DND-41 (cell line): Measurements from ENCODE around the gene LSM3.

Experiments
- ATAC-seq: fragments of 200-7000 bp; cut with Tn5 transposase; 3 replicates; pipeline ENCODE4 v1.9.1; 2021; ENCODE audit warnings: low read depth; ENCODE audit not compliant: insufficient read depth
- DNase-seq: peaks from one replicate; pipeline ENCODE4 v3.0.0-alpha.2; 2020
- H2AFZ ChIP-seq: 2 replicates; pipeline ENCODE4 v1.6.0; 2012; ENCODE audit warnings: low read depth, low read length
- H3K27ac ChIP-seq: 2 replicates; pipeline ENCODE4 v1.5.1; 2012; ENCODE audit warnings: low read length, inconsistent platforms
- H3K27me3 ChIP-seq: fragments of 200-600 bp; sonication (generic); 2 replicates; pipeline ENCODE4 v1.6.0; 2012; ENCODE audit warnings: low read length, mild to moderate bottlenecking, inconsistent platforms; ENCODE audit not compliant: insufficient read depth, poor library complexity
- H3K36me3 ChIP-seq: 2 replicates; pipeline ENCODE4 v1.5.1; 2012; ENCODE audit warnings: low read length, inconsistent platforms; ENCODE audit not compliant: insufficient read depth
- H3K4me1 ChIP-seq: 2 replicates; pipeline ENCODE4 v1.5.1; 2012; ENCODE audit warnings: mild to moderate bottlenecking, low read length; ENCODE audit not compliant: insufficient read depth
- H3K4me2 ChIP-seq: 2 replicates; pipeline ENCODE4 v1.6.0; 2012; ENCODE audit warnings: mild to moderate bottlenecking, moderate library complexity, low read length, inconsistent platforms; ENCODE audit not compliant: insufficient read depth
- H3K4me3 ChIP-seq, 2 experiments: fragments of 200-600 bp in 1 of 2; shearing (Covaris generic) in 1 of 2; 2 replicates each; pipeline ENCODE4 v1.5.1; 2012 to 2016; ENCODE audit warnings: inconsistent platforms in 2 of 2, low read length in 2 of 2, mild to moderate bottlenecking in 2 of 2, low read depth in 1 of 2, moderate library complexity in 1 of 2
- H3K79me2 ChIP-seq: 2 replicates; pipeline ENCODE4 v1.6.0; 2012; ENCODE audit warnings: low read length, inconsistent platforms; ENCODE audit not compliant: insufficient read depth
- H3K9ac ChIP-seq: 2 replicates; pipeline ENCODE4 v1.6.0; 2012; ENCODE audit warnings: low read depth, mild to moderate bottlenecking, inconsistent platforms, low read length, moderate library complexity
- H3K9me3 ChIP-seq: 2 replicates; pipeline ENCODE4 v1.5.1; 2012; ENCODE audit warnings: low read length, moderate library complexity, mild to moderate bottlenecking, inconsistent platforms; ENCODE audit not compliant: insufficient read depth, severe bottlenecking
- H4K20me1 ChIP-seq: 2 replicates; pipeline ENCODE4 v1.6.0; 2012; ENCODE audit warnings: low read length; ENCODE audit not compliant: insufficient read depth
- CTCF ChIP-seq: IDR thresholded peaks from 2 replicates; pipeline ENCODE4 v1.5.1; 2012; ENCODE audit warnings: borderline replicate concordance, low read length, moderate library complexity, mild to moderate bottlenecking; ENCODE audit not compliant: poor library complexity, severe bottlenecking; ENCODE audit errors: extremely low read depth
- EZH2 ChIP-seq: IDR thresholded peaks from 3 replicates; pipeline ENCODE4 v1.6.1; 2012; ENCODE audit warnings: borderline replicate concordance, low read depth, mild to moderate bottlenecking, moderate library complexity, low read length, inconsistent platforms; ENCODE audit not compliant: severe bottlenecking

The LSM3 gene

GRCh38 chr3:14231145-14231990, 52.8 kb downstream of the LSM3 start:
- Histone ChIP-seq H3K4me1 (no peaks in the 10 kb centered on the region), H3K9me3 (no peaks in the 10 kb centered on the region), H3K27ac (no peak overlapping the region), H3K79me2 (no peaks in the 10 kb centered on the region), H3K27me3 (peaks cover 6% of the 10 kb centered on the region), H3K9ac (no peak overlapping the region), H3K4me3 (no peak overlapping the region), H4K20me1 (no peaks in the 10 kb centered on the region), H3K36me3 (no peaks in the 10 kb centered on the region), H3K4me2 (no peak overlapping the region), H2AFZ (no peak overlapping the region)
- ATAC-seq, result no peak
- no peak for TF ChIP-seq CTCF
- no peak for TF ChIP-seq EZH2
- DNase-seq, result no peak

- H3K4me1 ChIP-seq, result no peaks in the 10 kb centered on the region
- no peaks in the 10 kb centered on the region for H3K9me3 ChIP-seq
- no peak for TF ChIP-seq EZH2
- no peak for TF ChIP-seq CTCF
- H3K4me3 ChIP-seq, result no peak overlapping the region
- no peak overlapping the region for H2AFZ ChIP-seq
- no peaks in the 10 kb centered on the region for H3K36me3 ChIP-seq
- DNase-seq, result no peak
- no peaks in the 10 kb centered on the region for H4K20me1 ChIP-seq
- no peak for ATAC-seq
- no peak overlapping the region for H3K9ac ChIP-seq
- peaks cover 7% of the 10 kb centered on the region for H3K27me3 ChIP-seq
- no peak overlapping the region for H3K27ac ChIP-seq
- H3K79me2 ChIP-seq, result no peaks in the 10 kb centered on the region
- no peak overlapping the region for H3K4me2 ChIP-seq
Measured at GRCh38 chr3:14231998-14232501, 53.4 kb downstream of the LSM3 start.

GRCh38 chr3:14234251-14235002, 55.8 kb downstream of the LSM3 start:
- no peak for ATAC-seq
- no peak overlapping the region for H3K4me3 ChIP-seq
- H3K79me2 ChIP-seq, result no peaks in the 10 kb centered on the region
- H3K9me3 ChIP-seq, result no peaks in the 10 kb centered on the region
- no peak overlapping the region for H3K4me2 ChIP-seq
- H3K4me1 ChIP-seq, result no peaks in the 10 kb centered on the region
- H3K27me3 ChIP-seq, result peaks cover 22% of the 10 kb centered on the region
- no peak overlapping the region for H3K9ac ChIP-seq
- H2AFZ ChIP-seq, result no peak overlapping the region
- H4K20me1 ChIP-seq, result no peaks in the 10 kb centered on the region
- no peak for TF ChIP-seq CTCF
- no peak for TF ChIP-seq EZH2
- DNase-seq, result no peak
- H3K36me3 ChIP-seq, result no peaks in the 10 kb centered on the region
- no peak overlapping the region for H3K27ac ChIP-seq
